HUES48 (cell line): Measurements from ENCODE around the gene ARFGEF2.
"Not testable (repeated sequence)": the region's sequence is repeated elsewhere in the genome, so short reads cannot be mapped to it uniquely, and the experiment has no call there.

Experiments
- H3K27ac ChIP-seq: one replicate; pipeline ENCODE4 v1.7.0; 2013; ENCODE audit warnings: low read depth, low read length, inconsistent platforms
- H3K27me3 ChIP-seq: 2 replicates; pipeline ENCODE4 v1.6.1; 2013; ENCODE audit warnings: mild to moderate bottlenecking, low read length; ENCODE audit not compliant: control insufficient read depth, insufficient read depth
- H3K36me3 ChIP-seq: 2 replicates; pipeline ENCODE4 v1.6.1; 2013; ENCODE audit warnings: low read length; ENCODE audit not compliant: control insufficient read depth, insufficient read depth
- H3K4me1 ChIP-seq: 2 replicates; pipeline ENCODE4 v1.6.1; 2013; ENCODE audit warnings: mild to moderate bottlenecking, low read length; ENCODE audit not compliant: control insufficient read depth, insufficient read depth
- H3K4me3 ChIP-seq: 2 replicates; pipeline ENCODE4 v1.5.1; 2013; ENCODE audit warnings: mild to moderate bottlenecking, low read depth, low read length
- H3K9ac ChIP-seq: 2 replicates; pipeline ENCODE4 v1.6.1; 2013; ENCODE audit warnings: mild to moderate bottlenecking, low read depth, low read length, moderate library complexity
- H3K9me3 ChIP-seq: 2 replicates; pipeline ENCODE4 v1.6.1; 2013; ENCODE audit warnings: low read length; ENCODE audit not compliant: control insufficient read depth, insufficient read depth

The ARFGEF2 gene

DNA sequence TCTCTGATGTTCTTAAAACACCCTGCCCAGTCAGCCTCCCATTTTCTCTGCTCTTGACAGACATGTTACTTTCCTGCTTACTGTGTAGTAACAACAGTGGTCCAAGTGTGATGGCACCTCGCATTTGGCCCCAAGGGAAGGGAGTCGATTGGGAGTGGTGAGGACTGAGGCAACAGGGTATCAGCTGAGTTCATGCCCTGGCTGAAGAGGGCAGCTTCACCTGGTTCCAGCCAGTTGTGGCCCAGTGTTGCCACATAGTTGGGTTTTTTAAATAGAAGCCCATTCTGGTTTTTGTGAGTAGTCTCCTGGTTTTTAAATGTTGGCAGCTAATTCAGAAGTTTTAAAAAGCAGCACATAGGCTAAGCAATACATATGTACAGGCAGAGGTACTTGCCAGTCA, 37.2 kb downstream of the ARFGEF2 start:
- Histone ChIP-seq H3K4me1 (no peaks in the 10 kb centered on the region), H3K36me3 (peaks cover 64% of the 10 kb centered on the region), H3K27ac (no peak overlapping the region)

DNA sequence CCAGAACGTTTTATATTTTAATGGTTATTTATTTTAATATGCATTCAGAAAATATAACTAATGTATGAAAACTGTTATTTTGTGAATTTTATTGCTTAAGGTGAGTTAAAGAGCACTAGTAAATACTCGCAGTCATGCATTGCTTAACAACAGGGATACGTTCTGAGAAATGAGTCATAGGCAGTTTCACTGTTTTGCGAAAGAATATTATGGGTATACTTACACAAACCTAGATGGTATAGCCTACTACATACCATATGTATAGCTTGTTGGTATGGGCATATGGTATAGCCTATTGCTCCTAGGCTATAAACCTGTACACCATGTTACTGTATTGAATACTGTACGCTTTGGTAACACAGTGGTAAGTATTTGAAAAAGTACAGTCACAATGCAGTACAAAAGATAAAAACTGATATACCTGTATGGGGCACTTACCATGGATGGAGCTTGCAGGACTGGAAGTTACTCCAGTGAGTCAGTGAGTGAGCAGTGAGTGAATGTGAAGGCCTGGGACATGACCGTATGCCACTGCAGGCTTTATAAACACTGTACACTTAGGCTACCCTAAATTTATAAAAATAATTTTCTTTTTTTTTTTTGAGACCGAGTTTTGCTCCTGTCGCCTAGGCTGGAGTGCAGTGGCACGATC, 38.5 kb downstream of the ARFGEF2 start:
- Histone ChIP-seq H3K27ac (no peak overlapping the region), H3K4me1 (no peaks in the 10 kb centered on the region)

More for the DNA sequence above, 37.2 kb downstream of the ARFGEF2 start:
- Histone ChIP-seq H3K9ac (no peak overlapping the region), H3K9me3 (no peaks in the 10 kb centered on the region), H3K27me3 (no peaks in the 10 kb centered on the region), H3K4me3 (no peak overlapping the region)

GRCh38 chr20:48962421-48962820, 40.9 kb downstream of the ARFGEF2 start:
- H3K4me1 ChIP-seq: no peaks in the 10 kb centered on the region
- H3K36me3 ChIP-seq: peaks cover 66% of the 10 kb centered on the region
- H3K9me3 ChIP-seq: no peaks in the 10 kb centered on the region
- no peaks in the 10 kb centered on the region for H3K27me3 ChIP-seq
- no peak overlapping the region for H3K4me3 ChIP-seq
- H3K27ac ChIP-seq: no peak overlapping the region
- H3K9ac ChIP-seq: no peak overlapping the region

More for the DNA sequence above, 38.5 kb downstream of the ARFGEF2 start:
- Histone ChIP-seq H3K9ac (no peak overlapping the region), H3K36me3 (peaks cover 60% of the 10 kb centered on the region), H3K4me3 (no peak overlapping the region), H3K27me3 (no peaks in the 10 kb centered on the region), H3K9me3 (no peaks in the 10 kb centered on the region)

DNA sequence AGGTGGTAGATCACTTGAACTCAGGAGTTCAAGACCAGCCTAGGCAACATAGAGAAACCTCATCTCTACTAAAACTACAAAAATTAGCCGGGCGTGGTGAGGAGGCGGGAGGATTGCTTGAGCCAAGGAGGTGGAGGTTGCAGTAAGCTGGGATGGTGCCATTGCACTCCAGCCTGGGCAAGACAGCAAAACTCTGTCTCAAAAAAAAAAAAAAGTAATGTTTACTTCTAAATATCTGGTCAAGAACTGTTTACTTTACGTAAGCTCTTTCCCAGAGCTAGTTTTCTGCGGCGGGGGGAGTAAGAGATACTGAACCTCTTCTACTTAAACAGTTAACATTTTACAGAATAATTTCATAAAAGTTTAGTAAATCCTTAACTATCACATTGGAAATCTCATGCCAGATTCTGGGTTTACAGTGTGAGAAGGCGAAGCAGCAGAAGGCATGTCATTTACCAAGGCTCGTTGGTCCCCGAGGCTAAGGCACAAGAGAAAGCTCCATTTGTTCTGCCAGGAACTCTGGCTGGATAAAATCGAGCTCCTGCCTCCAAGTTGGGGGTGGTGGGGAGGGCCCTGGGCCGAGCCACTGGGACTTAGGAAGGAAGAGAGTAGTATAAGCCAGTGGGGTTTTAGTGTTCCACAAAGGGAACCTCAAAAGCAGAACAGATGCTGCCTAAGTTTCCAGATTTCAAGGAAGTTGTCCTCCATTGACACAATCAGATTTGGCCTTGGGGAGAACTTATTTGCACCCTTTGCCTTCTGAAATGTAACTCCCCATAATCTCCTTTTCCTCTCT, 41.7 kb downstream of the ARFGEF2 start:
- Histone ChIP-seq H3K27ac (no peak overlapping the region), H3K9ac (no peak overlapping the region), H3K4me1 (no peaks in the 10 kb centered on the region), H3K27me3 (no peaks in the 10 kb centered on the region), H3K9me3 (no peaks in the 10 kb centered on the region), H3K4me3 (no peak overlapping the region), H3K36me3 (peaks cover 61% of the 10 kb centered on the region)

- no peaks in the 10 kb centered on the region for H3K9me3 ChIP-seq
- peaks cover 61% of the 10 kb centered on the region for H3K36me3 ChIP-seq
- no peak overlapping the region for H3K9ac ChIP-seq
- no peaks in the 10 kb centered on the region for H3K4me1 ChIP-seq
- no peak overlapping the region for H3K4me3 ChIP-seq
- H3K27me3 ChIP-seq: no peaks in the 10 kb centered on the region
- H3K27ac ChIP-seq: no peak overlapping the region
Measured at GRCh38 chr20:48965189-48965910, 43.8 kb downstream of the ARFGEF2 start.

DNA sequence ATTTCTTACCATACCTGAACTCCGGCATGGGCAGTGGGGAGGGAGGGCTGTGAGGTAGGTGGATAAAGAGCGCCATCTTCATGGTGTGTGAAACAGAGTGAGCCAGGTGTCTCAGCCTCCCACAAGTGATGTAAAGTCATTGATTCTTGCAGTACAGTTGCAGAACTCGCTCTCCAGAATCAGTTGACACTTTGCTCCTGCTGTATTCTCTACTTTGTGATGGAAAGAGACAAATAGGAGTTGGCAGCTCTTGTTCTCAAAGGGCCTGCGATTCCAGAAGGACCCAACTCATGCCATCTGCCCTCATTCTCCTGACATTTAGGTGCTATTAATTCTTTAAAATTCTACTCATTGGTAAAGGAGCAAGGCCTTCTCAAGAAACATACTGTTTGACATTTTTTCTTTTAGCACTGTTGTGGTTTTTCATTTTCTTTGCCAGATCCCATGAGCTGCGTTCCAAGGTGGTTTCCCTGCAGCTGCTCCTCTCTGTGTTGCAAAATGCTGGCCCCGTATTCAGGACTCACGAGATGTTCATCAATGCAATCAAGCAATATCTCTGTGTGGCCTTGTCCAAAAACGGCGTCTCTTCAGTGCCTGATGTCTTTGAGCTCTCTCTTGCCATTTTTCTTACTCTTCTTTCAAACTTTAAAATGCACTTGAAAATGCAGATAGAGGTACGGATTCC, 49.3 kb downstream of the ARFGEF2 start:
- peaks cover 76% of the 10 kb centered on the region for H3K36me3 ChIP-seq
- H3K4me3 ChIP-seq: no peak overlapping the region
- H3K27me3 ChIP-seq: no peaks in the 10 kb centered on the region
- H3K27ac ChIP-seq: no peak overlapping the region
- no peak overlapping the region for H3K9ac ChIP-seq
- no peaks in the 10 kb centered on the region for H3K4me1 ChIP-seq
- H3K9me3 ChIP-seq: no peaks in the 10 kb centered on the region

DNA sequence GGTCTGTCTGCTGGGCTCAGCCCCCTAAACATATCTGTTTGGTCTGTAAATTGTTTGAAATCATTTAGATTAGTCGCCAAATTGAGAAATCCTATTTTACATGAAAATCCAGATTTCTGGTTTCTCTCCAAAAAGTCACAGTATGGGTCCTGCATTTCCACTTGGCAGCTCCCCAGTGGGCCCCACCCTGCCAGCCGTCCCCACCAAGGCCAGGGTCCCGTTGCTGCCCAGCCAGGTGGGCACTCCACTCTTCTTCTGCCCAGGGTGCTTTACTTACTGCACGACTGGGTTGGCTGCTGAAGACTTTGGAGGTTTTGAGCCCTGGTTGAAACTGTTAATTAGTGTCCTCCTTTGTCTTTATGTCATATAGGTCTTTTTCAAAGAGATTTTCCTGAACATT, 50.4 kb downstream of the ARFGEF2 start:
- no peaks in the 10 kb centered on the region for H3K27me3 ChIP-seq
- no peaks in the 10 kb centered on the region for H3K9me3 ChIP-seq
- H3K4me1 ChIP-seq: no peaks in the 10 kb centered on the region
- no peak overlapping the region for H3K9ac ChIP-seq
- H3K4me3 ChIP-seq: no peak overlapping the region
- no peak overlapping the region for H3K27ac ChIP-seq
- H3K36me3 ChIP-seq: peaks cover 70% of the 10 kb centered on the region

DNA sequence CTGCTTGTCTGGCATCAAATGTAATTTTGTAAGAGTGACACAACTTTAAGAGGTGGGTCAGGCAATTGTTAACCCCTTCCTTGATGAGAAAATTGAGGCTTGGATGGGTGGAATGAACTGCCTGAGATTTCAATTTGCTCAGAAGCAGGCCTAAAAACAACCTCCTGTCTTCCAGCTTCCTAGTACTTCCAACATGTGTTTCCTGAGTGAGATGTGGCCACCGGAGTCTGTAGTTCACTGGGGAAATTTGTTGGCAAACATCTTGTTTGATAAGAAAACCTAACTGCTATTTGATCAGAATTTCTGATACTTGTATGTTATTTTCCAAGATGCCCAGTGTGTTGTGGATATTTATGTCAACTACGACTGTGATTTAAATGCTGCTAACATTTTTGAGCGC, 51.3 kb downstream of the ARFGEF2 start:
- no peak overlapping the region for H3K4me3 ChIP-seq
- no peak overlapping the region for H3K27ac ChIP-seq
- no peak overlapping the region for H3K9ac ChIP-seq
- no peaks in the 10 kb centered on the region for H3K9me3 ChIP-seq
- peaks cover 63% of the 10 kb centered on the region for H3K36me3 ChIP-seq
- H3K4me1 ChIP-seq: no peaks in the 10 kb centered on the region
- no peaks in the 10 kb centered on the region for H3K27me3 ChIP-seq

DNA sequence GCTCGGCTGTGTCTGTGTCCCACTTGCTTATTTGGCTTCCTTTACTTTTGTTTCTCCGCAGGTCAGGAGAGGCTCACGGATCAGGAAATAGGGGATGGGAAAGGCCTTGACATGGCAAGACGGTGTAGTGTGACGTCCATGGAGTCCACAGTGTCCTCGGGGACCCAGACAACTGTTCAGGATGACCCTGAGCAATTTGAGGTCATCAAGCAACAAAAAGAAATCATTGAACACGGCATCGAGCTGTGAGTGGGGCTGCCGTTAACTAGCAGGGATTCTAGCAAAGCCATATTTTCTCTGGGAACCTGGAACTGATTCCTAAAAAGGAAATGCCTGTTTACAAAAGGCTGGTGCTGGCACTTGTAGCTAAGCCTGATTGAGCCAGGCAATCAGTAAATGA, 54.4 kb downstream of the ARFGEF2 start:
- H3K9me3 ChIP-seq: no peaks in the 10 kb centered on the region
- no peak overlapping the region for H3K27ac ChIP-seq
- H3K9ac ChIP-seq: no peak overlapping the region
- H3K27me3 ChIP-seq: no peaks in the 10 kb centered on the region
- H3K4me1 ChIP-seq: no peaks in the 10 kb centered on the region
- peaks cover 44% of the 10 kb centered on the region for H3K36me3 ChIP-seq
- no peak overlapping the region for H3K4me3 ChIP-seq

GRCh38 chr20:48979980-48980379, 58.5 kb downstream of the ARFGEF2 start:
- Histone ChIP-seq H3K9me3 (peaks cover 13% of the 10 kb centered on the region), H3K36me3 (peaks cover 44% of the 10 kb centered on the region)
- not testable (repeated sequence) for H3K27me3 ChIP-seq, H3K4me3 ChIP-seq, H3K9ac ChIP-seq, H3K4me1 ChIP-seq, H3K27ac ChIP-seq
